Measurements from ENCODE around the gene INPP5J.
"Not testable (repeated sequence)": the region's sequence is repeated elsewhere in the genome, so short reads cannot be mapped to it uniquely, and the experiment has no call there.

Gene INPP5J

DNA sequence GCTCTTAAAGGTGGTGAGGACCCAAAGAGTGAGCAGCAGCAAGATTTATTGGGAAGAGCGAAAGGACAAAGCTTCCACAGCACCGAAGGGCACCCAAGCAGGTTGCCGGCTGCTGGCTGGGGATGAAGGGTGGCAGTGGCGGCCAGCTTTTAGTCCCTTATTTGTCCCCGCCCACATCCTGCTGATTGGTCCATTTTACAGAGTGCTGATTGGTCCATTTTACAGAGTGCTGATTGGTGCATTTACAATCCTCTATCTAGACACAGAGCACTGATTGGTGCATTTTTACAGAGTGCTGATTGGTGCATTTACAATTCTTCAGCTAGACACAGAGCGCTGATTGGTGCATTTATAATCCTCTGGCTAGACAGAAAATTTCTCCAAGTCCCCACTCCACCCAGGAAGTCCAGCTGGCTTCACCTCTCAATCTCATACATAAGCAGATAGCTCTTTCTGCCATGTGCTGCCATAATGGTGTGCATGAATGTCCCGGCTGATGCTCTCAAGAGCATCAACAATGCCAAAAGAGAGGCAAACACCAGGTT lies 10.1 kb upstream of the INPP5J start:
- H3K27me3 ChIP-seq (replicated peaks; ENCODE audit: control insufficient read depth, insufficient read depth, low read length, poor library complexity, severe bottlenecking); H3K4me3 ChIP-seq (ENCODE audit: insufficient read depth, low read depth, low read length, poor library complexity, severe bottlenecking); DNase-seq; H3K27ac ChIP-seq (ENCODE audit: insufficient read depth, low read length, poor library complexity, severe bottlenecking); H3K4me1 ChIP-seq (ENCODE audit: control insufficient read depth, insufficient read depth, low read length, poor library complexity, severe bottlenecking); H3K36me3 ChIP-seq (ENCODE audit: control insufficient read depth, insufficient read depth, low read length); H3K9me3 ChIP-seq (ENCODE audit: control insufficient read depth, low read length): not testable (repeated sequence)

GRCh38 chr22:31118046-31118820 lies 4.5 kb upstream of the INPP5J start:
- H3K4me1 ChIP-seq (ENCODE audit: control insufficient read depth, insufficient read depth, low read length, poor library complexity, severe bottlenecking) = no peaks in the 10 kb centered on the region
- no peak overlapping the region for H3K4me3 ChIP-seq (ENCODE audit: insufficient read depth, low read depth, low read length, poor library complexity, severe bottlenecking)
- DNase-seq = no peak
- H3K36me3 ChIP-seq (ENCODE audit: control insufficient read depth, insufficient read depth, low read length) = no peaks in the 10 kb centered on the region
- no peaks in the 10 kb centered on the region for H3K9me3 ChIP-seq (ENCODE audit: control insufficient read depth, low read length)
- H3K27ac ChIP-seq (ENCODE audit: insufficient read depth, low read length, poor library complexity, severe bottlenecking) = no peak overlapping the region
- no peaks in the 10 kb centered on the region for H3K27me3 ChIP-seq (replicated peaks; ENCODE audit: control insufficient read depth, insufficient read depth, low read length, poor library complexity, severe bottlenecking)

DNA sequence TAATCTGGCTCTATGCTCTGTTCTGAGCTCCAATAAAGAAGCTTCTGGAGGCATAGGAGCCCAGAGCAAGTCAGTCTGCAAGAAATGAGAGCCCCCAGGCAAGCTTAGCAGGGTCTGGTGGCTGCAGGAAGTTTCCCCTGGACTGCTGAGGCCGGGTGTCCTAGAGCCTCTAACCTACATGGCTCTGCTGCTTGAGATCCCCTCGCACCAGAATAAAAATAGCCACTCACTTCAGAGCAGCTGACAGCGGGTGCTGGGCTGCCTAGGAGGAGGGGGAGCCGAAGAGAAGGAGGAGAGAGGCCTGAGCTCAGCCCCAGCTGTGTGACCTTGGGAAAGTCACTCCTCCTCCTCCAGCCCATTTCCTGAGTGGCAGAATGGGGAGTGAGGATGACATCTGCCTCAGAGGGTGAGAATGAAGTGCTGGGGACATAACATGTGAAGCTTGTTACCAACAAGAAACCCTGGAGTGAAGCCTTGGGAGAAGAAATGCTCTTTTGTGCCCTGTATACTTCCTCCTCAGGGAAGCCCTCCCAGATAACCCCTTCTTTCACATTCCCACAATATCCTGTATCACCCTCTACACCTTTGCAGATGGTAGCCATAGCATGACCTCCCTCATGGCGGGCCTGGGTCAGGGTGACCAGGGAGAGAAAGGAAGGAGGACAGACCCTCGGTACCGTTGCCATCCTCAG lies 3.6 kb upstream of the INPP5J start:
- Histone ChIP-seq H3K9me3 (ENCODE audit: control insufficient read depth, low read length) (no peaks in the 10 kb centered on the region), H3K27me3 (replicated peaks; ENCODE audit: control insufficient read depth, insufficient read depth, low read length, poor library complexity, severe bottlenecking) (no peaks in the 10 kb centered on the region), H3K36me3 (ENCODE audit: control insufficient read depth, insufficient read depth, low read length) (no peaks in the 10 kb centered on the region), H3K4me3 (ENCODE audit: insufficient read depth, low read depth, low read length, poor library complexity, severe bottlenecking) (no peak overlapping the region), H3K4me1 (ENCODE audit: control insufficient read depth, insufficient read depth, low read length, poor library complexity, severe bottlenecking) (no peaks in the 10 kb centered on the region), H3K27ac (ENCODE audit: insufficient read depth, low read length, poor library complexity, severe bottlenecking) (no peak overlapping the region)
- DNase-seq = no peak

- DNase-seq = no peak
- no peak overlapping the region for H3K27ac ChIP-seq (ENCODE audit: insufficient read depth, low read length, poor library complexity, severe bottlenecking)
- H3K4me3 ChIP-seq (ENCODE audit: insufficient read depth, low read depth, low read length, poor library complexity, severe bottlenecking) = no peak overlapping the region
- H3K4me1 ChIP-seq (ENCODE audit: control insufficient read depth, insufficient read depth, low read length, poor library complexity, severe bottlenecking) = no peaks in the 10 kb centered on the region
- no peaks in the 10 kb centered on the region for H3K9me3 ChIP-seq (ENCODE audit: control insufficient read depth, low read length)
- no peaks in the 10 kb centered on the region for H3K36me3 ChIP-seq (ENCODE audit: control insufficient read depth, insufficient read depth, low read length)
- H3K27me3 ChIP-seq (replicated peaks; ENCODE audit: control insufficient read depth, insufficient read depth, low read length, poor library complexity, severe bottlenecking) = no peaks in the 10 kb centered on the region
Measured at GRCh38 chr22:31120230-31120629, 2.5 kb upstream of the INPP5J start.

- H3K27me3 ChIP-seq (replicated peaks; ENCODE audit: control insufficient read depth, insufficient read depth, low read length, poor library complexity, severe bottlenecking) = no peaks in the 10 kb centered on the region
Measured at GRCh38 chr22:31120642-31121041, 2.1 kb upstream of the INPP5J start.

DNA sequence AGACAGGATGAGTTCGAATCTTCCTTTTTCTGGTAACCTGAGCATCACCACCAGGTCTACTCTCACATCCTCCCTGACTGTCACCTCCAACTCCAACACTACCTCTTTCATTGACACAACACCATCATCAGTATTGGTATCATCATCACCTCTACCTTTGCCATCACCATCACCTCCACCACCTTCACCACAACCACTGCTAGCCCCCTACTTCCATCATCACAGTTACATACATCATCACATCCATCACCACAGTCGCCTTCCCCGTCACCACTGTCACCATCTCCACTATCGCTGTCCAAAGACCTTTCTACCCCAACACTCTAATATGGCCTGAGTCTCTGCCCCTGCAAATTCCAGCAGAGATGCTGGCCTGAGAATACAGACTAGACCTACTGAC lies 1.4 kb upstream of the INPP5J start:
- Histone ChIP-seq H3K4me3 (ENCODE audit: insufficient read depth, low read depth, low read length, poor library complexity, severe bottlenecking) (no peak overlapping the region), H3K36me3 (ENCODE audit: control insufficient read depth, insufficient read depth, low read length) (no peaks in the 10 kb centered on the region), H3K9me3 (ENCODE audit: control insufficient read depth, low read length) (no peaks in the 10 kb centered on the region), H3K27me3 (replicated peaks; ENCODE audit: control insufficient read depth, insufficient read depth, low read length, poor library complexity, severe bottlenecking) (no peaks in the 10 kb centered on the region), H3K4me1 (ENCODE audit: control insufficient read depth, insufficient read depth, low read length, poor library complexity, severe bottlenecking) (no peaks in the 10 kb centered on the region), H3K27ac (ENCODE audit: insufficient read depth, low read length, poor library complexity, severe bottlenecking) (no peak overlapping the region)
- DNase-seq = no peak

More at GRCh38 chr22:31120642-31121041, 2.1 kb upstream of the INPP5J start:
- Histone ChIP-seq H3K27ac (ENCODE audit: insufficient read depth, low read length, poor library complexity, severe bottlenecking) (no peak overlapping the region), H3K36me3 (ENCODE audit: control insufficient read depth, insufficient read depth, low read length) (no peaks in the 10 kb centered on the region), H3K4me3 (ENCODE audit: insufficient read depth, low read depth, low read length, poor library complexity, severe bottlenecking) (no peak overlapping the region), H3K4me1 (ENCODE audit: control insufficient read depth, insufficient read depth, low read length, poor library complexity, severe bottlenecking) (no peaks in the 10 kb centered on the region), H3K9me3 (ENCODE audit: control insufficient read depth, low read length) (no peaks in the 10 kb centered on the region)
- DNase-seq = no peak

- no peaks in the 10 kb centered on the region for H3K9me3 ChIP-seq (ENCODE audit: control insufficient read depth, low read length)
- H3K27me3 ChIP-seq (replicated peaks; ENCODE audit: control insufficient read depth, insufficient read depth, low read length, poor library complexity, severe bottlenecking) = no peaks in the 10 kb centered on the region
- H3K36me3 ChIP-seq (ENCODE audit: control insufficient read depth, insufficient read depth, low read length) = no peaks in the 10 kb centered on the region
- DNase-seq = no peak
- H3K4me1 ChIP-seq (ENCODE audit: control insufficient read depth, insufficient read depth, low read length, poor library complexity, severe bottlenecking) = no peaks in the 10 kb centered on the region
- no peak overlapping the region for H3K4me3 ChIP-seq (ENCODE audit: insufficient read depth, low read depth, low read length, poor library complexity, severe bottlenecking)
- H3K27ac ChIP-seq (ENCODE audit: insufficient read depth, low read length, poor library complexity, severe bottlenecking) = no peak overlapping the region
Measured at GRCh38 chr22:31122196-31122531, 602 bp upstream of the INPP5J start.

DNA sequence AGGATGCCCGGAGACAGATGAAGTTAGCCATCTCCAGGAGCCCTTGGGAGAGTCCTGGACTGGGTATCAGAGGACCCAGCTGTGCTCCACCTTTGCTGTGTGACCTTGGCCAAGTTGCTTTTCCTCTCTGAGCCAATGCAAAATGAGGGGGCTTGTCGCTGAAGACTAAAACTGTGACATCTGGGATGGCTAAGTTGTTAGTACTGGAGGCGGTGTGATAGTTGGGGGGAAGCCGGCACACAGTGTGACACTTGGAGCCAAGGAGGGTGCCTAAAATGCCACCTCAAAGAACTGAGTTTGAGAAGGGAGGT lies 481 bp downstream of the INPP5J start:
- no peak for DNase-seq
- Histone ChIP-seq H3K4me1 (ENCODE audit: control insufficient read depth, insufficient read depth, low read length, poor library complexity, severe bottlenecking) (no peaks in the 10 kb centered on the region), H3K4me3 (ENCODE audit: insufficient read depth, low read depth, low read length, poor library complexity, severe bottlenecking) (no peak overlapping the region), H3K9me3 (ENCODE audit: control insufficient read depth, low read length) (no peaks in the 10 kb centered on the region), H3K27ac (ENCODE audit: insufficient read depth, low read length, poor library complexity, severe bottlenecking) (no peak overlapping the region), H3K36me3 (ENCODE audit: control insufficient read depth, insufficient read depth, low read length) (no peaks in the 10 kb centered on the region), H3K27me3 (replicated peaks; ENCODE audit: control insufficient read depth, insufficient read depth, low read length, poor library complexity, severe bottlenecking) (no peaks in the 10 kb centered on the region)

DNA sequence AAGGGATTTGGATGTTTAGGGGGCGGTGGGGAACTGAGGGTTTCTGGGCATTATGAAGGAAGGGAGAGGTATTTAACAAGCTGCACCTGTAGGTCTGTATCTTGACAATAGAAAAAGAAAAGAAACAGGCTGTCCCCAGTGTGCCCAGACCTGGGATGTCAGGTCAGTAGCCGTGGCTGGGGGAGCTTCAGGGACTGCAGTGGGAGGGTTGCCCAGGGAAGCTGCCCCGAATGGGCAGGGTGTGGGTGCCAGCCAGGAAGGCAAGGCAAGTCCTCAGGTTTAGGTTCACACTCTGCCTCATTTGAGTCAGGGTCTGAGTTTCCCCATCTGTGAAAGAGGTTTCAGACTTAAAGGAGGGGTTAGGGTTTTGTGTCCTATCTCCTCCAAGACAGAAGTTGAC lies 1.5 kb downstream of the INPP5J start:
- Histone ChIP-seq H3K4me1 (ENCODE audit: control insufficient read depth, insufficient read depth, low read length, poor library complexity, severe bottlenecking) (no peaks in the 10 kb centered on the region), H3K27me3 (replicated peaks; ENCODE audit: control insufficient read depth, insufficient read depth, low read length, poor library complexity, severe bottlenecking) (no peaks in the 10 kb centered on the region), H3K4me3 (ENCODE audit: insufficient read depth, low read depth, low read length, poor library complexity, severe bottlenecking) (no peak overlapping the region), H3K9me3 (ENCODE audit: control insufficient read depth, low read length) (no peaks in the 10 kb centered on the region), H3K36me3 (ENCODE audit: control insufficient read depth, insufficient read depth, low read length) (no peaks in the 10 kb centered on the region), H3K27ac (ENCODE audit: insufficient read depth, low read length, poor library complexity, severe bottlenecking) (no peak overlapping the region)
- no peak for DNase-seq

DNA sequence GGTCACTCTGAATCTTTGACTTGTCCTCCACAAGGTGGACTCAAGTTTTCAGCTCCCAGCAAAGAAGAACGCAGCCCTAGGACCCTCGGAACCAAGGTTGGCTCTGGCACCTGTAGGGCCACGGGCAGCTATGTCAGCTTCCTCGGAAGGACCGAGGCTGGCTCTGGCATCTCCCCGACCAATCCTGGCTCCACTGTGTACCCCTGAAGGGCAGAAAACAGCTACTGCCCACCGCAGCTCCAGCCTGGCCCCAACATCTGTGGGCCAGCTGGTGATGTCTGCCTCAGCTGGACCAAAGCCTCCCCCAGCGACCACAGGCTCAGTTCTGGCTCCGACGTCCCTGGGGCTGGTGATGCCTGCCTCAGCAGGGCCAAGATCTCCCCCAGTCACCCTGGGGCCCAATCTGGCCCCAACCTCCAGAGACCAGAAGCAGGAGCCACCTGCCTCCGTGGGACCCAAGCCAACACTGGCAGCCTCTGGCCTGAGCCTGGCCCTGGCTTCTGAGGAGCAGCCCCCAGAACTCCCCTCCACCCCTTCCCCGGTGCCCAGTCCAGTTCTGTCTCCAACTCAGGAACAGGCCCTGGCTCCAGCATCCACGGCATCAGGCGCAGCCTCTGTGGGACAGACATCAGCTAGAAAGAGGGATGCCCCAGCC lies 2.2 kb downstream of the INPP5J start:
- Histone ChIP-seq H3K4me1 (ENCODE audit: control insufficient read depth, insufficient read depth, low read length, poor library complexity, severe bottlenecking) (no peaks in the 10 kb centered on the region), H3K36me3 (ENCODE audit: control insufficient read depth, insufficient read depth, low read length) (no peaks in the 10 kb centered on the region), H3K27me3 (replicated peaks; ENCODE audit: control insufficient read depth, insufficient read depth, low read length, poor library complexity, severe bottlenecking) (no peaks in the 10 kb centered on the region), H3K27ac (ENCODE audit: insufficient read depth, low read length, poor library complexity, severe bottlenecking) (no peak overlapping the region), H3K4me3 (ENCODE audit: insufficient read depth, low read depth, low read length, poor library complexity, severe bottlenecking) (no peak overlapping the region), H3K9me3 (ENCODE audit: control insufficient read depth, low read length) (no peaks in the 10 kb centered on the region)
- no peak for DNase-seq

Measured in effector memory CD4-positive, alpha-beta T cell (primary cell).